Mesothelial cell of epicardium (in vitro differentiated cells): Measurements from ENCODE around the gene SHC3. TPM values are rescaled to one million over a fixed set of nuclear protein-coding genes. Genes with fewer than 3 reads are reported as not detected.

Source experiments
- DNase-seq, 2 experiments: peaks; one replicate each; pipeline ENCODE4 v3.0.0; 2021; ENCODE audit warnings: low spot score in 2 of 2; ENCODE audit not compliant: unreplicated experiment in 2 of 2
- H3K27ac Mint-ChIP-seq: 2 replicates; pipeline ENCODE4 v1.8.0; 2021; ENCODE audit warnings: mixed read lengths
- H3K27me3 Mint-ChIP-seq: 2 replicates; pipeline ENCODE4 v1.8.0; 2021; ENCODE audit warnings: low read depth, mixed read lengths
- H3K36me3 Mint-ChIP-seq: 2 replicates; pipeline ENCODE4 v1.8.0; 2021; ENCODE audit warnings: mixed read lengths
- H3K4me1 Mint-ChIP-seq: 2 replicates; pipeline ENCODE4 v1.8.0; 2021; ENCODE audit warnings: mixed read lengths
- H3K4me3 Mint-ChIP-seq: 2 replicates; pipeline ENCODE4 v1.8.0; 2021; ENCODE audit warnings: mild to moderate bottlenecking, moderate library complexity, mixed read lengths
- H3K9me3 Mint-ChIP-seq: 2 replicates; pipeline ENCODE4 v1.8.0; 2021; ENCODE audit warnings: mixed read lengths
- total RNA-seq: library from RNA; stranded (reverse); gene quantifications from 3 replicates; pipeline ENCODE4 v1.2.1, GENCODE V29; 2021
- TF ChIP-seq, protein P1 (sequence below): fragments of 200-600 bp; sonication (generic); IDR thresholded peaks from one replicate; pipeline ENCODE4 v1.5.0; 2021; ENCODE audit warnings: antibody characterized with exemption; ENCODE audit not compliant: unreplicated experiment

Gene SHC3
- total RNA-seq, 1 donor from 2014 or later: 2.1 TPM

DNA sequence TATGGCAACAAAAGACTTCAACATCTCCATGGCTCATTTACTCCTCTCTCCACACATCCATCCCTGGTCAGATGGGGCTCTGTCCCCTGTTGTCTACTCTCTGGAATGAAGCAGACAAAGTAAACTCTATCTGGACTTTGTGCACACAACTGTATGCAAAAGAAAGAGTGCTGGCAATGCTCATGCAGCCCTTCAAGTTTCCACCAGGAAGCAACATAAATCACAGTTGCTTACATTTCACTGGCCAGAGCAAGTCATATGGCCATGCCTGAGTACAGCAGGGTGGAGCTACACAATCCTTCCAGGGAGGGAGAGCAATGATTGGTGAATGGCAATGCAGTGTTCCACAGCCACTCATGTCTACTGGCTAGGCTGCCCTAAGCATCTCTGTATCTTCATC is 12.4 kb upstream of the SHC3 start:
- H3K4me1 Mint-ChIP-seq: no peaks in the 10 kb centered on the region
- no peak overlapping the region for H3K4me3 Mint-ChIP-seq
- no peak overlapping the region for H3K27ac Mint-ChIP-seq
- peaks cover 26% of the 10 kb centered on the region for H3K9me3 Mint-ChIP-seq
- DNase-seq: no peak
- H3K27me3 Mint-ChIP-seq: peaks cover 6% of the 10 kb centered on the region
- H3K36me3 Mint-ChIP-seq: no peaks in the 10 kb centered on the region
- TF ChIP-seq, protein P1, sequence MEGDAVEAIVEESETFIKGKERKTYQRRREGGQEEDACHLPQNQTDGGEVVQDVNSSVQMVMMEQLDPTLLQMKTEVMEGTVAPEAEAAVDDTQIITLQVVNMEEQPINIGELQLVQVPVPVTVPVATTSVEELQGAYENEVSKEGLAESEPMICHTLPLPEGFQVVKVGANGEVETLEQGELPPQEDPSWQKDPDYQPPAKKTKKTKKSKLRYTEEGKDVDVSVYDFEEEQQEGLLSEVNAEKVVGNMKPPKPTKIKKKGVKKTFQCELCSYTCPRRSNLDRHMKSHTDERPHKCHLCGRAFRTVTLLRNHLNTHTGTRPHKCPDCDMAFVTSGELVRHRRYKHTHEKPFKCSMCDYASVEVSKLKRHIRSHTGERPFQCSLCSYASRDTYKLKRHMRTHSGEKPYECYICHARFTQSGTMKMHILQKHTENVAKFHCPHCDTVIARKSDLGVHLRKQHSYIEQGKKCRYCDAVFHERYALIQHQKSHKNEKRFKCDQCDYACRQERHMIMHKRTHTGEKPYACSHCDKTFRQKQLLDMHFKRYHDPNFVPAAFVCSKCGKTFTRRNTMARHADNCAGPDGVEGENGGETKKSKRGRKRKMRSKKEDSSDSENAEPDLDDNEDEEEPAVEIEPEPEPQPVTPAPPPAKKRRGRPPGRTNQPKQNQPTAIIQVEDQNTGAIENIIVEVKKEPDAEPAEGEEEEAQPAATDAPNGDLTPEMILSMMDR: no peak

DNA sequence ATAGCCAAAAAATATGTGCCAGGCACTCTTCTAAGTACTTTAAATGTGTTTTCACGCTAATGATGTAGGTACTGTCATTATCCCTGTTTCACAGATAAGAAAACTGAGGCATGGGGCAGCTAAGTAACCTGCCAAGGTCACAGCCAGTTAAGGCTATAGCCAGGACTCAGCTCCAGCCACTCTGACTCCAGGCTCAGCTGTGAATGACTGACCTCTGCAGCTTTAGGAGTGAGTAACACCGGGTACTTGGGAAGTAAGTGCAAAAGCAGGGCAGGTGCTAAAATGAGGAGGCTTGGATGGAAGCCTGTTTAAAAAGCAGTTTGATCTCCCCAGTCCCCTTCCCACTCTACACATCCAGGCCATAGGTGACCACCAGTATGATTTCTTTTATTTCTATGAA is 10.6 kb upstream of the SHC3 start:
- Mint-ChIP-seq H3K27me3 (peaks cover 15% of the 10 kb centered on the region), H3K27ac (no peak overlapping the region), H3K4me3 (no peak overlapping the region), H3K36me3 (no peaks in the 10 kb centered on the region), H3K4me1 (no peaks in the 10 kb centered on the region), H3K9me3 (peaks cover 19% of the 10 kb centered on the region)
- TF ChIP-seq, protein P1: no peak
- no peak for DNase-seq

DNA sequence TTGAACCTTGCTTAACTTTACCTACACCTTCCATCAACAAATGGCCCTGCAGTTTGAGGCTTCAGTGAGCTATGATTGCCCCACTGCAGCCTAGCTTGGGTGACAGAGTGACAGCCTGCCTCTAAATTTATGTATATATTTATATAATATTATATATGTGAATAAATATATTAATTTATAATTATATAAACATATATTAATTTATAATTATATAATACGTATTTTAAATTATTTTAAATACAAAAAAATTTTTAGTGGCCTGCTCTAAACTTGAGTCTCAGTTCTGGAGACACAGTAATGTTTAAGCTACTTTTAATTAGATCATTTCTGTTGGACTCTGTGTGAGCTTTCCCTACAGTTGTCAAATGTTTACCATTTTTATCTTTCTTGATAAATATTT is 9.3 kb upstream of the SHC3 start:
- peaks cover 6% of the 10 kb centered on the region for H3K9me3 Mint-ChIP-seq
- no peaks in the 10 kb centered on the region for H3K4me1 Mint-ChIP-seq
- peaks cover 23% of the 10 kb centered on the region for H3K27me3 Mint-ChIP-seq
- no peak overlapping the region for H3K4me3 Mint-ChIP-seq
- no peaks in the 10 kb centered on the region for H3K36me3 Mint-ChIP-seq
- no peak overlapping the region for H3K27ac Mint-ChIP-seq
- DNase-seq: no peak
- TF ChIP-seq, protein P1: no peak

DNA sequence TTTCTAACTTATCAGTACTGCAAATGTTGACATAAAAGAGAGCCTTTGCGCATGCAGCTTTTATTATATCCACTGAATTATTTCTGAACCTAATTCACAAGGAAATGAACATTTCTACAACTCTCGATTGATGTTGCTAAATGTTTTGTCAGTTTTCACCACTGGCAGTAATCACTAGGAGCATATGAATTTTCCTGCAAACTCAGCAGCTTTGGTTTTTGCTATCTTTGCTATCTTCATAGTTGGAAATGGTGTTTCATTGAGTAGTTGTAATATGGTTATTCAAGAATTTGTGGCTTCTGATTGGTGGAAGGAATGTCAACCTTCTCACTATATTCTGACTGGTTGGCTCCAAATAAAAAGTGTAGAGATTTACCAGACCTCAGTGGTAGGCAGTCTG is 8.9 kb upstream of the SHC3 start:
- peaks cover 2% of the 10 kb centered on the region for H3K9me3 Mint-ChIP-seq
- no peak for DNase-seq
- H3K4me1 Mint-ChIP-seq: no peaks in the 10 kb centered on the region
- H3K27ac Mint-ChIP-seq: no peak overlapping the region
- TF ChIP-seq, protein P1: no peak
- no peak overlapping the region for H3K4me3 Mint-ChIP-seq
- H3K27me3 Mint-ChIP-seq: peaks cover 27% of the 10 kb centered on the region
- H3K36me3 Mint-ChIP-seq: no peaks in the 10 kb centered on the region

DNA sequence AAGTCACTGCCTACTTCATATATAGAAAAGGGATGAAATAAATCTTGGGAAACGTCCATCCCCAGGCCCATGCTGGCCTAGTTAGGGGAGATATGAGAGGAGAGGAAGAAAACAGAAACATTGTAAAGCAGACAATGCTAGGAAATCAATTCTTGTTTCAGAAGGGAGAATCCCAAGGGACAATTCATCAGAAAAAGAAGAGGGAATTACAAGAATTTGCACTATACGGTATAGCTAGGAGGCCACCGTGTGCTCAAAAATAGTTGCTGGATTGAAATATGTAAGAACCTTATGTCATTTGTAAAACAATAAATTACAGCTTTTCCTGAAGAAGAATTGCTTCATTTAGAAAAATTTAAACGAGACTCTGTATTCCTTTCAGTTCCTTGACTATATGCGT is 8.3 kb upstream of the SHC3 start:
- Mint-ChIP-seq H3K9me3 (no peaks in the 10 kb centered on the region), H3K4me1 (no peaks in the 10 kb centered on the region), H3K27me3 (peaks cover 28% of the 10 kb centered on the region), H3K4me3 (no peak overlapping the region), H3K27ac (no peak overlapping the region), H3K36me3 (no peaks in the 10 kb centered on the region)
- no peak for DNase-seq
- TF ChIP-seq, protein P1: no peak

DNA sequence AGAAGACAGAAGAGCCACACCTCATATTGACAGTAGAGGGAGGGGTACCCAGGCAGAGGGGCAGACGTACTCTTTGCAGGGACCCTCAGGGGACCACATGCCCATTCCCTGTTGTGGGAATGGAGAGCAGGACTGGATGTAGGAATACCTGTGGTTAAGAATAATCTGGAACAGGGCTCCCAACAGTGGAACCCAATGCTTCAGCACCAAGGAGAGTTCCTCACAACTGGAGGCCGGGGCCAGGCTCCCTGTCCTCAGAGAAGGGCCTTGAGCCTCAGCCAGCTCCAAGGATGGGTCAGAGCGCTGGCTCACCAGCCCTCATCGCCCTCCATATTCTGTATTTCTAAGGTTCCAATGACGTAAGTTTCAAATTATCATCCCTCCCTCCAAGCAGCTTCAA is 7.4 kb upstream of the SHC3 start:
- Mint-ChIP-seq H3K27ac (no peak overlapping the region), H3K4me1 (no peaks in the 10 kb centered on the region), H3K36me3 (no peaks in the 10 kb centered on the region), H3K9me3 (no peaks in the 10 kb centered on the region), H3K4me3 (no peak overlapping the region), H3K27me3 (peaks cover 27% of the 10 kb centered on the region)
- peak in 1 of 2 experiments; percentile 56 for DNase-seq
- TF ChIP-seq, protein P1: no peak
